Stimulated activated CD4-positive, alpha-beta T cell treated with anti-CD3 and anti-CD28 coated beads, Interleukin-15, amount 100 ng/mL, for 24 hours (primary cell): ENCODE measurements around the gene SLC8A1.

Experiments used
- DNase-seq: peaks from one replicate; pipeline ENCODE4 v3.0.0-alpha.2; 2020

The SLC8A1 gene

GRCh38 chr2:40348665-40349064 is 103.2 kb downstream of the SLC8A1 start:
- DNase-seq: no peak

- no peak for DNase-seq
Measured at GRCh38 chr2:40348038-40348437, 103.9 kb downstream of the SLC8A1 start.

DNA sequence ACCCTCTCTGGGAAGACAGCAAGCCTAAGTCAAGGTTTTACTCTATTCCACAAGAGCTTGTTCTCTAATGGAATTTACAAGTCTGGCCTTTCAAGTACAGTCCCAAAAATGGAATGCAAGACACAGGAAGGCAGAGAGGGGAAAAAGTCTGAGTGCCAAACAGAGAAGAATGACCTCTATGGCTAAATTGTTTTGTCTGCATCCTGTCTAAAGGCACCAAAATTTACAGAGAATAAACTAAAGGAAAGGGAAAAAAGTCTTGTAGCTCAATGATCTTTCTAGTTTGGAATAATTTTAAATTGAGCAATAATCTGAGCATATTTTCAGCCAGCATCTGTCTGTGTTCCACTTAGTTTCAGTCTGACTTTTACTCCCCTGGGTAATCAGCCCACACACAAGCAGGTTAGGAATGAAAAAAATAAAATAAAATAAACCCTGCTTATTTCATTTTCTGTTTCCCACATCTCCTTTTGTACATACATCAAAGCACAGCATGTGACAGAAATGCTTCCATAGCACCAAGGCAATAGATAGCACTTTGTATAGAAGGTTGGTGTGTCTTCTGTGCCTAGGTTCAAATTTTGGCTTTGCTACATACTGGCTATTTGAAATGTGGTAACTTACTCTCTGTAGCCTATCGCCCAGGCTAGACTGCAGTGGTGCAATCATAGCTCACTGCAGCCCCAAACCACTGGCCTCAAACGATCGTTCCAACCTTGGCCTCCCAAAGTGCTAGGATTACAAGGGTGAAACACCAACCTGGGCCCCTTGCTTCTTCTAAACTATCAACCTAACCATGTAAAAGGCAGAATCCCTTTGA is 105.1 kb downstream of the SLC8A1 start:
- no peak for DNase-seq

DNA sequence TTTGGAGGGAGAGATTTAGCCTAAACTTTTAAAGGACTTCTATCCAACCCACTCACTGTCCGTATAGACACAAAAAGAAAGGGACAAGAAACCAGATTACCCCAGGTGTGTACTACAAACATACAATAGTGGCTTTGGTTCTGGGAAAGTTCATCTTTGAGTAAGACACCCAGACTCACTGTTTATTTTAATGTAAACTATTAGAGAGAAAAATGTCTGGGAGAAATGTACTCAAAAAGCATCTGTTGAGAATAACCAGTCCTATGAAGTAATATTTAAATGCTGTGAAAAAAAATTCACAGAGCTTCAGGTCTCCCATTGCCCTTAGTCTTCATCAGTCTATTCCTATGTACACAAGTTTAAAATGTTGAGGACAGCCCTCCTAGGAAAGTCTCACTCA is 107.5 kb downstream of the SLC8A1 start:
- no peak for DNase-seq

DNA sequence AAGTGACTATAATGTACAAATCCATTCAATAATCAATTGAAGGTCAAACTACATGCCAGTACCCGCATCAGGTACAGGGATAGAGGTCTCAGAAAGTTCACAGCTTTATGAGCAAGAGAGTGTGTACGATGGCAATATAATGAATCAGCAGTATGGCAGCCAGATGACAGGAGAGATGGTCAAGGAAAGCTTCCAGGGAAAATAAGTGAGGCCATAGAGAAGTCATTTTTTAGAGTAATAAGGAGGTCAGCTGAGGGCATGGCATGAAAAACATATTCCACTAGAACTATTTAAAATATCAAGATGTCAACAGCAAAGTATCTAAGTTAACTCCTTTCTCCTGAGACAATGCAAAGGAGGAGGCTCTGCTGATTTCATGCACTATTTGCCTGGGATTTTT is 108.0 kb downstream of the SLC8A1 start:
- no peak for DNase-seq

GRCh38 chr2:40341198-40341597 is 110.7 kb downstream of the SLC8A1 start:
- no peak for DNase-seq

DNA sequence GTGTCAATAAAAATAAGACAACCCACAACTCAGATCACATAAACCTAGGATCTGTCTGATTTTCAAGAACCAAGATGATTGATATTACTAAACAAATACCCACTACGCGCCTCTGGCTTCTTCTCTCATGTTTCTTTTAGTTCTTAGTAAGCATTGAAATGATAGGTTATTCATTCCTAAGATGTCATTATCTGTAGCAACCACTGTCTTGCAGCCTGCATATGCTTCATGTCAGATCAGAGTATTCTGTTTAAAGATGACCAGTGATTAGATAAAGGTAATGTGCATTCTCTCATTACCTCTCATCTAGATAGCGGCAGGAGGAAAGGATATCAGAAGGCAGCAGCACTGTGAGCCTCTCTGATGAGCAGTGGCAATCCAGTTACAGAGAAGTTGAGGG is 112.9 kb downstream of the SLC8A1 start:
- DNase-seq: no peak

- DNase-seq: no peak
Measured at GRCh38 chr2:40332191-40332826, 119.6 kb downstream of the SLC8A1 start.

- no peak for DNase-seq
Measured at GRCh38 chr2:40330096-40330495, 121.8 kb downstream of the SLC8A1 start.

- DNase-seq: no peak
Measured at GRCh38 chr2:40329739-40330030, 122.2 kb downstream of the SLC8A1 start.

DNA sequence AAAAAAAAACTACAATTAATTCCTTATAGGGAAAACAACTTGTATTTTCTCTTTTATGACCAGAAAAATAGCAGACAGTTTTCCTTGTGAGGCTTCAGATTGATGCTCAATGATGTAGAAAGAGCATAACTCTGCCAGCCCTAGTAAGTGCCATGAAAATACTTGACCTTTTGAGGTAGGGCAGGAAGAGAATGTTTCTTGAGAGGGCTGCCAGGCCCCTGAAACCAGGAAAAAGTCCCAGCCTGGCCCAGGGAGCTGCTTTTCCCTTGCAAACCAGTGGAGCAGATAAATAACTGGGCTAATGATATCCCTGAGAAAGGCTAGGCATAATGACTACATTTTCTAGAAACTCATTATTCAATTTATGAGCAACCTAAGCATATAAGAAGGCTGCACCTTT is 126.8 kb downstream of the SLC8A1 start:
- no peak for DNase-seq

DNA sequence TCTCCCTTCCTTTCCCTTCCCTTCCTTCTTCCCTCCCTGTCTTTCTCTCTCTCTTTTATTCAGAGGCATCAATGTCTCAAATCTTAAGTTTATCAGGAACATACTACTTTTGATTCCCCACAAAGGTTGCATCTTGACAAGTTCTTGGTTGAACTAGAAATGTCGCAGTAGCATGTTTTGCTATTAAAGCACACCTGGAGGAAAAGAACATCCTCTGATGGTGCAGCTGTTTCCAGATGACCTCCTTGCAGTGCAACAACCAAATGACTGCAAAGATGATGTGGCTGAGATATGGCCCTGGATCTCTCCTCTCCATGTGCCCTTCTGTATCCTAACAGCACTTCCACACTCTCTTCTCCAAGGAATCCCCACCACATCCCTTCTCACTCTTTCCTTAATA is 127.2 kb downstream of the SLC8A1 start:
- DNase-seq: no peak

- DNase-seq: no peak
Measured at GRCh38 chr2:40321822-40322221, 130.1 kb downstream of the SLC8A1 start.

DNA sequence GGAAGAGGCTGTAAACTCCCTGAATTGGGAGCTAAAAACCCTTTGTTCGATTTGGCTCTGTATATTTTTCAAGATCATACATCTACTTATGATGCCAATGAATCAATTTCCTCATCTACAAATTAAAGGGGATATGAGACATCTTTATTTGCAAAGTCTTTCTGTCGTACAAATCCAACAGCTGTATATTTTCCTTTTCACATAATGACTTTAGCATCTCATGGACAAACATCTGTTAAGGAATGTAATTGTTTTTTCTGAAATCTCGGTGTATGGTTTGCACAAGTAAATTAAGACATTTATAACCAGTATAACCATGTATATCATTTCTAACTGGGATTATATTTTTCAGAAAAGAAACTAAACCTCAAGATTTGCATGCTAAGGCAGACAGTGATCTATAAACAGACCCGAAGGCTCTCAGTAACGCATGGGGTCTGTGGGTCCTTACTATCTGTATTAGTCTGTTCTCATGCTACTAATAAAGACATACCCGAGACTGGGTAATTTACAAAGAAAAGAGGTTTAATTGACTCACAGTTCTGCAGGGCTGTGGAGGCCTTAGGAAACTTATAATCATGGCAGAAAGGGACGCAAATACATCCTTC is 130.8 kb downstream of the SLC8A1 start:
- DNase-seq: no peak

GRCh38 chr2:40318921-40319320 is 133.0 kb downstream of the SLC8A1 start:
- no peak for DNase-seq

- no peak for DNase-seq
Measured at GRCh38 chr2:40317761-40318160, 134.1 kb downstream of the SLC8A1 start.

DNA sequence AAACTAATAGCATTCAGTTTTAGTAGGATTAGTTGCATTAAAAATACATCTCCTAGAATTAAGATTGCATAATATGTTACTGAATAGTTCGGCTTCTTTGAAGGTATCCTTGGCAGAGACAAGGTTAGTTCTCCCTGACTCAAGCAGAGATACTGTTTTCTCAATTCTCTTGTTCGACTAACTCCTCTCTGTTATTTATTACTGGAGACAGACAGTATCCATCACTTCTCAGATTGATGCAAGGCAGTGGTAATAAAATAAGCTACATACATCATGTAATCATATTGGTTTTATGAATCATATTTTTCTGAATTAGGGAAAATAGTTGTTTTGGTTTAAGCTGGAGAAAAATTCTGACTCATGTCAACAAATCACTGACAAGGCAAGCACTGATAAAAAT is 134.8 kb downstream of the SLC8A1 start:
- DNase-seq: no peak

DNA sequence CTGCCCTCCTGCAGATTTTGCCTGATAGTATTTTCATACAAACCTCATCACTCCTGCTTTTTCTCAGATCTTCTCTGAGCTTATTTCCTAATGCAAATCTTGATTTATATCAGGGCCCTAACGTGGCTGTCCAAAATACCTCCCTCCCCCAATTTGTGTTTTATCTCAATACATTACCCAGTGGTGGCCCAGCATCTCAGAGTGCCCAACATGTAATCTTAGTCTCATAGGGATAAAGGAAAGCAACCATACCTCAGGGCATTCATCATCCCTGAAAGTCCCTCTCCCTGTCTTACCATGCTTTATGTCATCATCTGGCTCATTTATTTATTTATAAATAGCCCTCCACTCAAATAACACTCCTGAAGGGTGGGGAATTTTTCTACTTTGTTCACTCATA is 135.3 kb downstream of the SLC8A1 start:
- DNase-seq: no peak

DNA sequence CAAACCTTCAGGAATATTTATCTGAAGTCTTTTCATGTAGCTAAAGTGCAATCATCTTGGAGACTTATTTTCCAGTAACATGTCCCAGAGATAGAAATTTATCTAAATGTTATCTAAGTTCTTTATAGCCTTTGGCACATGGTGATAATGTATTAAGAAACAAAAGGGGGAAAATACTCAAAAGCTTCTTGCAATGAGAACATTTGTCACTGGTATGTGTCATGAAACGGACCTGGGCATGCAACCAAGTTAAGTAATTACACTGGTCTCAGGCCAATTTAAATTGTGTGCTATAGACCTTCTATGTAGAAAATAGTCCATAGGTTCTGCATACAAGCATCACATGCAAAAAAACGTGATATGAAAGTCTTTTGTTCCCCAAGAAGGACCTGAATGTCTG is 136.2 kb downstream of the SLC8A1 start:
- no peak for DNase-seq

GRCh38 chr2:40311026-40311425 is 140.9 kb downstream of the SLC8A1 start:
- no peak for DNase-seq

GRCh38 chr2:40310303-40310702 is 141.6 kb downstream of the SLC8A1 start:
- DNase-seq: no peak

DNA sequence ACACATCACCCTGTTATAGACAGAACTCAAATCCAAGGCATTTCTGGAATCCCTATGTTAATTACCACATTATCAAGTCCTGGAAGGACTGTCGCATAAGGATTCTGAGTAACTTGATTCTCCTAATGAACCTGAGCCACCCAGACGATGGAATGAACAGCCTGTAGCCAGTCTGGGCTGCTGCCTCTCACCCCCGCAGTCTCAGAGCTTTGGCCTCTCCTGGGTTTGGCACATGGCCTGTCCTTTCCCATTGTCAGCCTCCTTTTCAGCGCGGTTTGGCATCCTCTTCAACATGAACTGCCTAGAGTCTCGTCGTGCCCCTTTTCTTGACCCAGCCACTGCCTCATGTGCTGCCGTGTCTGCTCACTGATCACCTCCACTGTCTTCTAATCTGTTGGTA is 147.6 kb downstream of the SLC8A1 start:
- no peak for DNase-seq

DNA sequence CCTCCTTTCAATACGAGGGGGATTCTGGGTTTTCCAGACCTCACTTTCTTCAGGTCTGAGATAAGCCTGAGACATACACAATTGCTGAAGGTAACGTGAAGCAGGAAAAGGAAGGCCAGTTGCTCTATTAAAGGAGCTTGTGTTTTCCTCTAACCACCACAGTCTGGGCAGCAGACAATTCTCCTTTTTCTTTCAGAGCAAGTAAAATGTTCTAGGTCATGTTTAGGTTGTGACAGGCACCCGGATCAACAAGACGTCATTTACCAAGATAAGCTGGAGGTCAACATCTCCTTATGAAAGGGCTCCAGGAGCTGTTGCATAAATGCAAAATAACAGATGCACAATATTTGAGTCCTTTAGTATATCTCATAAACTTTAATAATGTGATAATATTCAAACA is 148.1 kb downstream of the SLC8A1 start:
- DNase-seq: no peak

DNA sequence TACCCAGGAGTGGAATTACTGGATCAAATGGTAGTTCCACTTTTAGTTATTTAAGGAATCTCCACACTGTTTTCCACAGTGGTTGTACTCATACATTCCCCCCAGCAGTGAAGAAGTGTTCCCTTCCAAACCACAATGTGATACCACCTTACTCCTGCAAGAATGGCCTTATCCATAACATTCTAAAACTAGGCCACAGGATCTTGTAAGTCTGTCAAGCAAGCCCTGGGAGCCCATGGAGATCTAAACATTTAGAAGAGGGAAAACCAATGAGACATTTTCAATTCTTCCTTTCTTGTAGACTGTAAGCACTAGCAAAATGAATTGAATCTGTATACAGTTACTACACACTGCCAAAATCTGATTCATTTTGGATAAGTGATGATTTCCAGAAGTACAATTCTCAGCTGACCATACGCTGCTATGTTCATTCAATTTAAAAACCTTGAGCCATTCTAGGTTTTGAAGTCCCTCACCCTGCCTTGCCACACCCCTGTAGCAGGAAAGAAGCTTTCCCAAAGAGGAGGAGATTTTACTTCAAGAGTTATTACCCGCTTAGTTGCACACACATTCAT is 149.1 kb downstream of the SLC8A1 start:
- no peak for DNase-seq
